HG03095 (cell line): ENCODE measurements around the gene NEURL1B.
"Not testable (repeated sequence)": the region's sequence is repeated elsewhere in the genome, so short reads cannot be mapped to it uniquely, and the experiment has no call there.

Experiments
- ATAC-seq: cut with Tn5 transposase; IDR thresholded peaks from one replicate; pipeline ENCODE4 v1.9.1; 2021; ENCODE audit warnings: moderate library complexity; ENCODE audit not compliant: unreplicated experiment

Gene NEURL1B

GRCh38 chr5:172640822-172641358 lies at the start of gene NEURL1B:
Gene NEURL1B, plus strand, starts transcription at chr5:172641263. Its CDS starts 144 bp downstream, at chr5:172641407.
- no peak for ATAC-seq

GRCh38 chr5:172591636-172592035 lies 49.4 kb upstream of the NEURL1B start:
- ATAC-seq, result no peak

GRCh38 chr5:172592881-172593280 lies 48.2 kb upstream of the NEURL1B start:
- ATAC-seq, result no peak

- no peak for ATAC-seq
Observed at GRCh38 chr5:172593306-172593705, 47.8 kb upstream of the NEURL1B start.

GRCh38 chr5:172593721-172594235 lies 47.3 kb upstream of the NEURL1B start:
- ATAC-seq, result no peak

GRCh38 chr5:172594431-172594830 lies 46.6 kb upstream of the NEURL1B start:
- ATAC-seq, result no peak

GRCh38 chr5:172594867-172595466 lies 46.1 kb upstream of the NEURL1B start:
- no peak for ATAC-seq

- no peak for ATAC-seq
Observed at GRCh38 chr5:172595596-172596455, 45.2 kb upstream of the NEURL1B start.

- ATAC-seq, result no peak
Observed at GRCh38 chr5:172596638-172597231, 44.3 kb upstream of the NEURL1B start.

- ATAC-seq, result no peak
Observed at GRCh38 chr5:172597755-172598155, 43.3 kb upstream of the NEURL1B start.

GRCh38 chr5:172598251-172599203 lies 42.5 kb upstream of the NEURL1B start:
- ATAC-seq, result no peak

GRCh38 chr5:172599204-172599567 lies 41.9 kb upstream of the NEURL1B start:
- no peak for ATAC-seq

GRCh38 chr5:172600571-172600970 lies 40.5 kb upstream of the NEURL1B start:
- no peak for ATAC-seq

- ATAC-seq, result not testable (repeated sequence)
Observed at GRCh38 chr5:172601576-172601975, 39.5 kb upstream of the NEURL1B start.

GRCh38 chr5:172602783-172603231 lies 38.3 kb upstream of the NEURL1B start:
- no peak for ATAC-seq

- no peak for ATAC-seq
Observed at GRCh38 chr5:172603251-172603806, 37.7 kb upstream of the NEURL1B start.

- ATAC-seq, result no peak
Observed at GRCh38 chr5:172605466-172605865, 35.6 kb upstream of the NEURL1B start.

- ATAC-seq, result no peak
Observed at GRCh38 chr5:172606156-172606785, 34.8 kb upstream of the NEURL1B start.

- ATAC-seq, result no peak
Observed at GRCh38 chr5:172607213-172607793, 33.8 kb upstream of the NEURL1B start.
